ENCODE measurements around the gene DNAH6.

DNAH6 gene

GRCh38 chr2:84472856-84473565 is 43.3 kb upstream of the DNAH6 start:
- H3K4me3 ChIP-seq (ENCODE audit: low read depth, low read length, poor library complexity, severe bottlenecking), result no peak overlapping the region
- H3K9ac ChIP-seq (ENCODE audit: low read length), result no peak overlapping the region
- H3K36me3 ChIP-seq (ENCODE audit: insufficient read depth, low read length), result no peaks in the 10 kb centered on the region
- no peaks in the 10 kb centered on the region for H3K79me2 ChIP-seq (ENCODE audit: insufficient read depth, low read length)
- no peaks in the 10 kb centered on the region for H3F3A ChIP-seq (ENCODE audit: insufficient read depth, low read length)
- no peaks in the 10 kb centered on the region for H3K27me3 ChIP-seq (ENCODE audit: insufficient read depth, low read length)
- no peaks in the 10 kb centered on the region for H3K9me3 ChIP-seq (ENCODE audit: low read length)
- H2AFZ ChIP-seq (ENCODE audit: low read length), result no peak overlapping the region
- TF ChIP-seq EZH2 (IDR thresholded peaks at IDR 0.05; ENCODE audit: borderline replicate concordance, low read length), result no peak
- TF ChIP-seq CTCF (IDR thresholded peaks at IDR 0.05; ENCODE audit: low read length), result no peak
- no peaks in the 10 kb centered on the region for H3K9me2 ChIP-seq (ENCODE audit: low read depth, low read length)
- H3K27ac ChIP-seq (ENCODE audit: low read depth, low read length, poor library complexity, severe bottlenecking), result no peak overlapping the region
- H4K20me1 ChIP-seq (ENCODE audit: insufficient read depth, low read length), result no peaks in the 10 kb centered on the region
- H3K4me1 ChIP-seq (ENCODE audit: insufficient read depth, low read length, severe bottlenecking), result no peaks in the 10 kb centered on the region
- no peak overlapping the region for H3K4me2 ChIP-seq (ENCODE audit: low read length)

- TF ChIP-seq CTCF (IDR thresholded peaks at IDR 0.05; ENCODE audit: low read length) (no peak), EZH2 (IDR thresholded peaks at IDR 0.05; ENCODE audit: borderline replicate concordance, low read length) (no peak)
- Histone ChIP-seq H3K9ac (ENCODE audit: low read length) (no peak overlapping the region), H3K36me3 (ENCODE audit: insufficient read depth, low read length) (no peaks in the 10 kb centered on the region), H4K20me1 (ENCODE audit: insufficient read depth, low read length) (no peaks in the 10 kb centered on the region), H3K27ac (ENCODE audit: low read depth, low read length, poor library complexity, severe bottlenecking) (no peak overlapping the region), H3K4me1 (ENCODE audit: insufficient read depth, low read length, severe bottlenecking) (no peaks in the 10 kb centered on the region), H3F3A (ENCODE audit: insufficient read depth, low read length) (no peaks in the 10 kb centered on the region), H3K79me2 (ENCODE audit: insufficient read depth, low read length) (no peaks in the 10 kb centered on the region), H3K27me3 (ENCODE audit: insufficient read depth, low read length) (no peaks in the 10 kb centered on the region), H3K4me2 (ENCODE audit: low read length) (no peak overlapping the region), H3K4me3 (ENCODE audit: low read depth, low read length, poor library complexity, severe bottlenecking) (no peak overlapping the region), H3K9me3 (ENCODE audit: low read length) (no peaks in the 10 kb centered on the region), H3K9me2 (ENCODE audit: low read depth, low read length) (no peaks in the 10 kb centered on the region), H2AFZ (ENCODE audit: low read length) (no peak overlapping the region)
Observed at GRCh38 chr2:84474176-84474575, 42.1 kb upstream of the DNAH6 start.

- Histone ChIP-seq H3K4me1 (ENCODE audit: insufficient read depth, low read length, severe bottlenecking) (no peaks in the 10 kb centered on the region), H3K4me3 (ENCODE audit: low read depth, low read length, poor library complexity, severe bottlenecking) (no peak overlapping the region), H3F3A (ENCODE audit: insufficient read depth, low read length) (no peaks in the 10 kb centered on the region), H3K9me2 (ENCODE audit: low read depth, low read length) (no peaks in the 10 kb centered on the region), H3K27ac (ENCODE audit: low read depth, low read length, poor library complexity, severe bottlenecking) (no peak overlapping the region), H3K79me2 (ENCODE audit: insufficient read depth, low read length) (no peaks in the 10 kb centered on the region), H3K9me3 (ENCODE audit: low read length) (no peaks in the 10 kb centered on the region), H3K9ac (ENCODE audit: low read length) (no peak overlapping the region), H3K27me3 (ENCODE audit: insufficient read depth, low read length) (no peaks in the 10 kb centered on the region), H3K4me2 (ENCODE audit: low read length) (no peak overlapping the region), H4K20me1 (ENCODE audit: insufficient read depth, low read length) (no peaks in the 10 kb centered on the region), H2AFZ (ENCODE audit: low read length) (no peak overlapping the region), H3K36me3 (ENCODE audit: insufficient read depth, low read length) (no peaks in the 10 kb centered on the region)
- TF ChIP-seq CTCF (IDR thresholded peaks at IDR 0.05; ENCODE audit: low read length), result no peak
- no peak for TF ChIP-seq EZH2 (IDR thresholded peaks at IDR 0.05; ENCODE audit: borderline replicate concordance, low read length)
Observed at GRCh38 chr2:84477886-84478285, 38.4 kb upstream of the DNAH6 start.
